SH-SY5Y (cell line): ENCODE data around the gene ASTL.

Source experiments
- GATA2 ChIP-seq: IDR thresholded peaks from 2 replicates; pipeline ENCODE4 v1.6.1; 2011; ENCODE audit warnings: mild to moderate bottlenecking, low read depth, low read length
- GATA3 ChIP-seq: IDR thresholded peaks from 2 replicates; pipeline ENCODE4 v1.6.1; 2011; ENCODE audit warnings: low read depth, mild to moderate bottlenecking, low read length, moderate library complexity

DNA sequence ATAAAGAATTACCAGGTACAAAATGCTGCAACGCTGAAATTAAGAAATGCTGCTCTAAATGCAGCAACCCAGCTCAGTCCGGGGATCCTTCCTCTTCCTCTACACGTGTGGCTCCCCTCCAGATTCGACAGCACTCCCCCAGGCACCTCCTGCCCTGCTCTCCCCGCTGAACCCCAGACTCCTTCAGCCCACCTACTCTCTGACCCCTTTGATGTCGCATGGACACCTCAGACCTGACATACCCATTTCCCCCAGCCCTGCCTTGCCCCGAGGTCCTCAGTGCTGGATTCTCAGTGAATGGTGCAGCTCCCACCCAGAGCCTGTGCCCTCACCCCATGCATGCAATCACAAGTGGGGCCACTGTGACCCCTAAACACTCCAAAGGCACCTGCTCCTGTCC is 17.3 kb downstream of the ASTL start:
- TF ChIP-seq GATA3 (no peak), GATA2 (no peak)
